ENCODE data around the gene PDIK1L. TPM values are rescaled to one million over a fixed set of nuclear protein-coding genes. Genes with fewer than 3 reads are reported as not detected.

The PDIK1L gene
- total RNA-seq, 2 experiments from 2014 or later = 12.9 to 17.2 TPM

DNA sequence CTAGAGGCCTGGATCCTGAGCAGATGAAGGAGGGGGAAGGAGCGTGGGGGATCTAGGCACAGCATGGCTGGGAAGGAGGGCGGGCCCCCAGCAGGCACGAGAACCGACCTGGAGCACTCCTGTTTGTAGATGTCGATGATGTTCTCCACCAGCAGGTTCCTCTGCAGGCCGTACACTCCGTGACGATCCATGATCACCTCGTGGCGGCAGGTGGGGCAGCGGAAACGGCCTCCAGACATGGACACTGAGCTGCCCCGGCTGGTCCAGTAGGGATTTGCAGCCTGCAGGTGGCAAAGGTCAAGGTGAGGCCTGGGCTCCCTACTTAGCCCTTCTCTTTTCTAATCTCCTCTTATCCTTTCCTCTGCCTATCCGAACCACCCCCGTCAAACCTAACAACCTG lies 45.5 kb upstream of the PDIK1L start:
- no TSS peak for BruUV-seq (replicated peaks)
- CTCF ChIA-PET (ENCODE audit: unreplicated experiment) = no interaction called here
- POLR2A ChIA-PET = interaction anchor here (0.6 kb wide), 1 partner anchor 64 kb away, joined by 5 read pairs; no protein-coding TSS in a partner anchor
- Histone ChIP-seq H3K4me2 (ENCODE audit: low read length) (no peak overlapping the region), H3K27ac (ENCODE audit: low read depth, low read length, poor library complexity, severe bottlenecking) (no peak overlapping the region), H3K79me2 (ENCODE audit: insufficient read depth, low read depth, low read length) (no peaks in the 10 kb centered on the region), H3K36me3 (ENCODE audit: insufficient read depth, low read length) (no peaks in the 10 kb centered on the region), H3K4me1 (ENCODE audit: insufficient read depth, low read length, poor library complexity, severe bottlenecking) (no peaks in the 10 kb centered on the region), H3K9me2 (ENCODE audit: insufficient read depth, low read length) (no peaks in the 10 kb centered on the region), H4K20me1 (ENCODE audit: insufficient read depth, low read length) (no peaks in the 10 kb centered on the region), H3K9me3 (ENCODE audit: low read length) (no peaks in the 10 kb centered on the region), H2AFZ (ENCODE audit: low read length) (no peak overlapping the region), H3K4me3 (ENCODE audit: low read depth, low read length, poor library complexity, severe bottlenecking) (no peak overlapping the region)
- intact Hi-C loops (cut with micrococcal nuclease; ENCODE audit: unreplicated experiment) = no loop called here
- DNase-seq (ENCODE audit: low spot score) = no peak
- no peak for TF ChIP-seq EZH2phosphoT487 (IDR thresholded peaks at IDR 0.05; ENCODE audit: borderline replicate concordance, low read depth, low read length)
- TF ChIP-seq, protein P1, sequence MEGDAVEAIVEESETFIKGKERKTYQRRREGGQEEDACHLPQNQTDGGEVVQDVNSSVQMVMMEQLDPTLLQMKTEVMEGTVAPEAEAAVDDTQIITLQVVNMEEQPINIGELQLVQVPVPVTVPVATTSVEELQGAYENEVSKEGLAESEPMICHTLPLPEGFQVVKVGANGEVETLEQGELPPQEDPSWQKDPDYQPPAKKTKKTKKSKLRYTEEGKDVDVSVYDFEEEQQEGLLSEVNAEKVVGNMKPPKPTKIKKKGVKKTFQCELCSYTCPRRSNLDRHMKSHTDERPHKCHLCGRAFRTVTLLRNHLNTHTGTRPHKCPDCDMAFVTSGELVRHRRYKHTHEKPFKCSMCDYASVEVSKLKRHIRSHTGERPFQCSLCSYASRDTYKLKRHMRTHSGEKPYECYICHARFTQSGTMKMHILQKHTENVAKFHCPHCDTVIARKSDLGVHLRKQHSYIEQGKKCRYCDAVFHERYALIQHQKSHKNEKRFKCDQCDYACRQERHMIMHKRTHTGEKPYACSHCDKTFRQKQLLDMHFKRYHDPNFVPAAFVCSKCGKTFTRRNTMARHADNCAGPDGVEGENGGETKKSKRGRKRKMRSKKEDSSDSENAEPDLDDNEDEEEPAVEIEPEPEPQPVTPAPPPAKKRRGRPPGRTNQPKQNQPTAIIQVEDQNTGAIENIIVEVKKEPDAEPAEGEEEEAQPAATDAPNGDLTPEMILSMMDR (conservative IDR thresholded peaks at IDR 0.05; ENCODE audit: low read length) = no peak

DNA sequence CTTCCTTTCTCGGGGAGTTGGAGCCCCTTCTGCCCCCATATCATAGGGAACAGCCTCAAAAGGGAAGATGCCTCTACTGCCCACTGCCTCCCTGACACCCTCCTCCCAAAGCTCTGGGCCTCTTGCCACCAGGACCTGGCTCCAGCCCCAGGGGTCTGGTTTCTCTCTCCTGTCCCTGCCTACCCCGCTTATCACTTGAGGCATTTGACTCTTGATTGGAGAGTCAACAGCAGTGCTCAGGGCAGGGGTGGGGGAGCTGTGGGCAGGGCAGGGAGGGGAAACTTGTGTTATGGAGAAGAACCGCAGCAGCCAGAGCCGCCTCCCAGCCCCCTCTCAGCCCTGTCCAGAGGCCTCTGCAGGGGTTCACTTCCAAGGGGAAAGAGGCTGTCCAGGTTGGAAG lies 44.8 kb upstream of the PDIK1L start:
- intact Hi-C loops (cut with micrococcal nuclease; ENCODE audit: unreplicated experiment) = no loop called here
- Histone ChIP-seq H3K79me2 (ENCODE audit: insufficient read depth, low read depth, low read length) (no peaks in the 10 kb centered on the region), H3K4me2 (ENCODE audit: low read length) (no peak overlapping the region), H2AFZ (ENCODE audit: low read length) (no peak overlapping the region), H3K9me3 (ENCODE audit: low read length) (no peaks in the 10 kb centered on the region), H3K9me2 (ENCODE audit: insufficient read depth, low read length) (no peaks in the 10 kb centered on the region), H3K27ac (ENCODE audit: low read depth, low read length, poor library complexity, severe bottlenecking) (no peak overlapping the region), H3K4me3 (ENCODE audit: low read depth, low read length, poor library complexity, severe bottlenecking) (no peak overlapping the region), H3K36me3 (ENCODE audit: insufficient read depth, low read length) (no peaks in the 10 kb centered on the region), H3K4me1 (ENCODE audit: insufficient read depth, low read length, poor library complexity, severe bottlenecking) (no peaks in the 10 kb centered on the region), H4K20me1 (ENCODE audit: insufficient read depth, low read length) (no peaks in the 10 kb centered on the region)
- BruUV-seq (replicated peaks) = no TSS peak
- ChIA-PET CTCF (ENCODE audit: unreplicated experiment) (no interaction called here), POLR2A (no interaction called here)
- no peak for DNase-seq (ENCODE audit: low spot score)
- no peak for TF ChIP-seq EZH2phosphoT487 (IDR thresholded peaks at IDR 0.05; ENCODE audit: borderline replicate concordance, low read depth, low read length)
- TF ChIP-seq, protein P1 (conservative IDR thresholded peaks at IDR 0.05; ENCODE audit: low read length) = no peak

DNA sequence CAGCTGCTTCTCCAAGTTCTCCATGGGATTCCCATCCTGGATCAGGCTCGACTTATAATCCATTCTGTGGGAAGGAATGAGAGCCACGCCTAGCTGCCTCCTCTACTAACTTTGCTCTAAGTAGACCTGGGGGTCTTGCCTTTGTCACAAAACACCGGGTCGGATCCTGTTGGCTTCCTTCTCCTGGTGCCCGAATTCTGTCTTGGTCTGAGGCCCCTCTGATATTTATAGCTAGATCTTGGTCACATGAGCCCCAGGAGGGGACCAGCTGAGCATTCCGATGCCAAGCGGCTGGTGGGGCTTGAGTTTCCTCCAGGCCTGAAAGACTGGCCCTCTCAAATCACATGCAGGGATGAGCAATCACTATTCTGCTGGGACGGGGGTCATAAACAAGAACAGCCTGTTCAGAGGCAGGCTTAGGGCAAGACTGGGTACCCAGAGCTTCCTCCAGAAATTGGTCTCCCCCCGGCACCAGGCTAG lies 44.2 kb upstream of the PDIK1L start, which contains the start of gene TRIM63:
TRIM63 (minus strand) TSS at position 199 of the 480 bp plus-strand sequence; CDS start at position 63, 136 bp downstream.
- Histone ChIP-seq H3K79me2 (ENCODE audit: insufficient read depth, low read depth, low read length) (no peaks in the 10 kb centered on the region), H2AFZ (ENCODE audit: low read length) (no peak within 1 kb of the TSS), H3K9me2 (ENCODE audit: insufficient read depth, low read length) (no peaks in the 10 kb centered on the region), H3K4me1 (ENCODE audit: insufficient read depth, low read length, poor library complexity, severe bottlenecking) (no peaks in the 10 kb centered on the region), H3K27ac (ENCODE audit: low read depth, low read length, poor library complexity, severe bottlenecking) (no peak within 1 kb of the TSS), H3K9me3 (ENCODE audit: low read length) (no peaks in the 10 kb centered on the region), H3K4me2 (ENCODE audit: low read length) (no peak within 1 kb of the TSS), H3K36me3 (ENCODE audit: insufficient read depth, low read length) (no peaks in the 10 kb centered on the region), H3K4me3 (ENCODE audit: low read depth, low read length, poor library complexity, severe bottlenecking) (no peak within 1 kb of the TSS), H4K20me1 (ENCODE audit: insufficient read depth, low read length) (no peaks in the 10 kb centered on the region)
- no TSS peak for BruUV-seq (replicated peaks)
- ChIA-PET POLR2A (no interaction called here), CTCF (ENCODE audit: unreplicated experiment) (no interaction called here)
- intact Hi-C loops (cut with micrococcal nuclease; ENCODE audit: unreplicated experiment) = no loop called here
- TF ChIP-seq, protein P1 (conservative IDR thresholded peaks at IDR 0.05; ENCODE audit: low read length) = no peak
- TF ChIP-seq EZH2phosphoT487 (IDR thresholded peaks at IDR 0.05; ENCODE audit: borderline replicate concordance, low read depth, low read length) = no peak
- DNase-seq (ENCODE audit: low spot score) = no peak

All from OCI-LY7 (cell line).